Suprapubic skin (tissue), 4 donors: ENCODE measurements around the gene NPAS3. TPM values are rescaled to one million over a fixed set of nuclear protein-coding genes. Genes with fewer than 3 reads are reported as not detected.

Source experiments
- DNase-seq, 2 donors: peaks; one replicate each; pipeline ENCODE4 v3.0.0-alpha.2; 2019; ENCODE audit warnings: low spot score in 2 of 2
- H3K27ac ChIP-seq: fragments of 200-600 bp; sonication (generic); one replicate; pipeline ENCODE4 v1.5.1; 2019
- H3K27me3 ChIP-seq: fragments of 200-600 bp; sonication (generic); one replicate; pipeline ENCODE4 v1.5.1; 2019
- H3K36me3 ChIP-seq: fragments of 200-600 bp; sonication (generic); one replicate; pipeline ENCODE4 v1.5.1; 2019
- H3K4me1 ChIP-seq: fragments of 200-600 bp; sonication (generic); one replicate; pipeline ENCODE4 v1.5.1; 2019
- H3K4me3 ChIP-seq: fragments of 200-600 bp; sonication (generic); one replicate; pipeline ENCODE4 v1.5.1; 2019; ENCODE audit warnings: mild to moderate bottlenecking
- H3K9me3 ChIP-seq: fragments of 200-600 bp; sonication (generic); one replicate; pipeline ENCODE4 v1.5.1; 2019
- EP300 ChIP-seq: sonication (generic); formaldehyde crosslinking; IDR thresholded peaks from one replicate; pipeline ENCODE4 v1.6.1; 2017; ENCODE audit warnings: antibody characterized with exemption
- POLR2A ChIP-seq, 2 donors: fragments of 450-650 bp; IDR thresholded peaks; one replicate each; pipeline ENCODE4 v1.6.1; 2017; ENCODE audit warnings: antibody characterized with exemption in 2 of 2, mild to moderate bottlenecking in 2 of 2, moderate library complexity in 2 of 2
- POLR2AphosphoS5 ChIP-seq, 3 donors: sonication (generic); formaldehyde crosslinking; IDR thresholded peaks; one replicate each; pipeline ENCODE4 v1.6.1; 2017; ENCODE audit warnings: antibody characterized with exemption in 3 of 3
- WGBS: methylation state at CpG from one replicate; pipeline ENCODE4 v1.1.5; 2018; 5-methylcytosine and 5-hydroxymethylcytosine counted together
- total RNA-seq, 4 donors: library from RNA; depleted of rRNA; stranded (reverse); fragments of >200 nt; gene quantifications; one replicate each; pipeline ENCODE4 v1.1.0, GENCODE V29; 2016
- TF ChIP-seq, protein P1 (sequence below), 2 donors: fragments of 200-600 bp in 1 of 2; fragments of 450-650 bp in 1 of 2; sonication (generic) in 1 of 2; IDR thresholded peaks; one replicate each; pipeline ENCODE4 v1.5.1; 2016 to 2019; ENCODE audit warnings: antibody characterized with exemption in 2 of 2, mild to moderate bottlenecking in 1 of 2, moderate library complexity in 1 of 2

Gene NPAS3
- total RNA-seq, 4 donors from 2014 or later: 0.17 to 0.45 (median 0.29) TPM; not detected in 1

DNA sequence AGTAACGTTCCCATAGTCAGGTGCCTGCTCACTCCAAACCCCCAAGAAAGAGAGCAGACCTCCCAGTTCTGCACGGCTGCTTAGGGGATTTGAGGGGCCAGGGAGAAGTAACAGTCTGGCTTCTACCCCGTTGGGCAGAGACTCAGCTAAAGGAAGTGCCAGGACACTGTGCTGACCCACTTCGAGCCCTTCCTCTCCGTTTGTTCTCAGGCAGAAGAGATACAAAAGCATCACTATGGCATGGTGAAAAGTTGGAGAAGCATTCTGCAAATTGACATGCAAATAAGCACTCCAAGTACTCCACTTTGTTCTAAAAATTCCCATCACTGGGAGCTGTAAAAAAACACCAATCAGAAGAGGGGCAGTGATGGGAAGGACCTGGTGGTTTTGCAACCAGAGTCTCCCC lies 773.1 kb downstream of the NPAS3 start:
- Histone ChIP-seq H3K27ac (no peak overlapping the region), H3K4me3 (no peak overlapping the region), H3K9me3 (no peaks in the 10 kb centered on the region), H3K36me3 (no peaks in the 10 kb centered on the region), H3K4me1 (peaks cover 2% of the 10 kb centered on the region), H3K27me3 (no peaks in the 10 kb centered on the region)
- 79% methylated on average over 5 of the region's 5 CpGs for WGBS
- TF ChIP-seq POLR2A (IDR thresholded peaks at IDR 0.05): no peak
- TF ChIP-seq, protein P1, sequence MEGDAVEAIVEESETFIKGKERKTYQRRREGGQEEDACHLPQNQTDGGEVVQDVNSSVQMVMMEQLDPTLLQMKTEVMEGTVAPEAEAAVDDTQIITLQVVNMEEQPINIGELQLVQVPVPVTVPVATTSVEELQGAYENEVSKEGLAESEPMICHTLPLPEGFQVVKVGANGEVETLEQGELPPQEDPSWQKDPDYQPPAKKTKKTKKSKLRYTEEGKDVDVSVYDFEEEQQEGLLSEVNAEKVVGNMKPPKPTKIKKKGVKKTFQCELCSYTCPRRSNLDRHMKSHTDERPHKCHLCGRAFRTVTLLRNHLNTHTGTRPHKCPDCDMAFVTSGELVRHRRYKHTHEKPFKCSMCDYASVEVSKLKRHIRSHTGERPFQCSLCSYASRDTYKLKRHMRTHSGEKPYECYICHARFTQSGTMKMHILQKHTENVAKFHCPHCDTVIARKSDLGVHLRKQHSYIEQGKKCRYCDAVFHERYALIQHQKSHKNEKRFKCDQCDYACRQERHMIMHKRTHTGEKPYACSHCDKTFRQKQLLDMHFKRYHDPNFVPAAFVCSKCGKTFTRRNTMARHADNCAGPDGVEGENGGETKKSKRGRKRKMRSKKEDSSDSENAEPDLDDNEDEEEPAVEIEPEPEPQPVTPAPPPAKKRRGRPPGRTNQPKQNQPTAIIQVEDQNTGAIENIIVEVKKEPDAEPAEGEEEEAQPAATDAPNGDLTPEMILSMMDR (IDR thresholded peaks at IDR 0.05): no peak
- no peak for TF ChIP-seq EP300
- DNase-seq: no peak

DNA sequence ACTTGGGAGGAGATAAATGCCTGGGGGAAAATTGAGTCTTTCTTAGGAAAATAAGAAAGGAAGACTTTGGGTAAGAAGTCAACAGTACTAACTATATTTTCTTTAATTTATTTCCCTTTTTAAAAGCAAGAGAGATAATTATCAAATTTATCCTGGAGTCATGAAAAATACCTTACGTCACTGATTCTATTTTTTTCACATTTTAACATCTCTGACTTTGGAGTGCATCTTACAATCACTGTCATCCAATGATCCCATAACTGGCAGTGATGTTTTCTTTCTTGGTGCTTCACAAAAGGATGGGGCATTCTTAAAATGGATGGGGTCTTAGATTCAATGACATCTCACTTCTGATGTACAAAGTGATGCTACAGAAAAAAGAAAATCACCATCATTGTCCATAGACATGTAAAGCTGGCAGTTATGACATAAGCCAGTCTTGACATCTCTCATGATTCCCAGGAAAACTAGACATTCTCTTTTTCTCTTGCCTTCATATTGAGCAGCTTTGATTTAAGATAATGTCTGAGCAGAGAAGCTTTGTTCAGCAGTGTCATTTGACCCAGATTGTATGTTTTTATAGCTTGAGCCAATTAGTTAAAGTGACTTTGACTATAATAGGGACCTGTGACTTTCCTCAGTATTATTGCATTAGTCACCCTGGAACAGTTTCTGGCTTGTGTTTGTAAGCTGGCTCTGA lies 776.0 kb downstream of the NPAS3 start:
- Histone ChIP-seq H3K4me3 (no peak overlapping the region), H3K36me3 (no peaks in the 10 kb centered on the region), H3K9me3 (no peaks in the 10 kb centered on the region), H3K4me1 (peaks cover 7% of the 10 kb centered on the region), H3K27ac (no peak overlapping the region), H3K27me3 (no peaks in the 10 kb centered on the region)
- no peak for DNase-seq
- 84% methylated on average over 1 of the region's 1 CpG for WGBS
- TF ChIP-seq, protein P1 (IDR thresholded peaks at IDR 0.05): no peak
- TF ChIP-seq EP300 (no peak), POLR2AphosphoS5 (IDR thresholded peaks at IDR 0.05) (no peak), POLR2A (IDR thresholded peaks at IDR 0.05) (no peak)

DNA sequence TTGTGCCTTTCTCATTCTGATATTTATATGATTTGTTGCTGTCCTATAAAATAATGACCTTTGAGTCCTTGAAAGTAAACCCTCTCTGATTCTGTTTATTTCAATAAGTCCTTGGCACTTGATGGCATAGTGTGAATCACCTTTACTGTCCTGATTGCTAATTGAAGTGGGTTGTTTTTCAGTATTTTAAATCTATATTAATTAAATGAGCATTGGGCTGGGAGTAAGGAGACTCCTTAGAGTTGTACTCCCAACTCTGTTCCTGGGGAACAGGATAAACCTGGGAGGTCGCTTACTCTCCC lies 776.5 kb downstream of the NPAS3 start:
- H3K27me3 ChIP-seq: no peaks in the 10 kb centered on the region
- 87% methylated on average over 1 of the region's 1 CpG for WGBS
- TF ChIP-seq POLR2A (IDR thresholded peaks at IDR 0.05): no peak
- no peak overlapping the region for H3K4me3 ChIP-seq
- no peaks in the 10 kb centered on the region for H3K9me3 ChIP-seq
- no peak for DNase-seq
- no peak overlapping the region for H3K27ac ChIP-seq
- H3K4me1 ChIP-seq: peaks cover 7% of the 10 kb centered on the region
- H3K36me3 ChIP-seq: no peaks in the 10 kb centered on the region

DNA sequence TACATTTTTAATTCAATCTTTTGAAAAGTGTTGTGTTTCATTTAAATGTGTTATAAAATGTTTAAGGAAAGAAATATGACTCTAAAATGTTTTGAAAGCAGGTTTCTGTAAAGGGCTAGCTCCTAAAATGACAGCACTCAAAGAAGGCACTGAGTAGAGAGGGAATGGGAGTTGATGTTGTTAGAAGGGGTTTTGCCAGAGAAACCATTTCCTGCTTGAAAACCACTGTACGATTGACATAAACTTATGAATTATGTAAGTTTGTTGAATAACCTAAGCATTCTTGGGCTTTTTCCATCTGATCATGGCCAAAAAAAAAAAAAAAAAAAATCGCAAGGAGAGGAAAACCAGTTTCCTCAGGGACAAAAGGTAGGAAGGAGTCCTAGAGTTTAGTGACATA lies 778.2 kb downstream of the NPAS3 start:
- 32% methylated on average over 2 of the region's 2 CpGs for WGBS
- DNase-seq: no peak
- Histone ChIP-seq H3K9me3 (no peaks in the 10 kb centered on the region), H3K4me3 (no peak overlapping the region), H3K27ac (no peak overlapping the region), H3K36me3 (no peaks in the 10 kb centered on the region), H3K4me1 (peaks cover 7% of the 10 kb centered on the region), H3K27me3 (no peaks in the 10 kb centered on the region)
- no peak for TF ChIP-seq POLR2A (IDR thresholded peaks at IDR 0.05)
- TF ChIP-seq EP300: no peak
- TF ChIP-seq, protein P1 (IDR thresholded peaks at IDR 0.05): no peak
- TF ChIP-seq POLR2AphosphoS5 (IDR thresholded peaks at IDR 0.05): no peak

DNA sequence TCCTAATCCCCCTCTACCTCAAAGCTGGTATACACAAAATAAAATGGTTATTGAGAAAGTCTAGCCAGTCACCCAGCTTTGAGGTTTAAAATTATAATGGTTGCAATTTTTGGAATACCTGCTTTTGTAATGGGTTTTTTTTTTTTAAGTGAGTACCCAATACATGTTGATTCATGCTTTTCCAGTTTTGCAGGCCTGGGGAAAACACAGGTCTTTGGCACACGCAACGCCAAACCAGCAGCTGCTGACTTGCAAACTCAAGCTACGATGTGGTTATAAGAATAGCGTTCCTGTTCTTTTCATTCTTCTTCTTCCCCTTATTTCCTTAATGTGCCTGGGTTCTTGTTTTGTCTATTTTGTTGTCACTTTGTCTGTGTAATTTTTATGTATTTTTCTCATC lies 779.2 kb downstream of the NPAS3 start:
- no peak overlapping the region for H3K27ac ChIP-seq
- H3K9me3 ChIP-seq: no peaks in the 10 kb centered on the region
- no peaks in the 10 kb centered on the region for H3K27me3 ChIP-seq
- DNase-seq: no peak
- TF ChIP-seq, protein P1 (IDR thresholded peaks at IDR 0.05): no peak
- TF ChIP-seq POLR2AphosphoS5 (IDR thresholded peaks at IDR 0.05) (no peak), EP300 (no peak), POLR2A (IDR thresholded peaks at IDR 0.05) (no peak)
- no peak overlapping the region for H3K4me3 ChIP-seq
- 46% methylated on average over 4 of the region's 4 CpGs for WGBS
- no peaks in the 10 kb centered on the region for H3K36me3 ChIP-seq
- H3K4me1 ChIP-seq: peaks cover 7% of the 10 kb centered on the region

DNA sequence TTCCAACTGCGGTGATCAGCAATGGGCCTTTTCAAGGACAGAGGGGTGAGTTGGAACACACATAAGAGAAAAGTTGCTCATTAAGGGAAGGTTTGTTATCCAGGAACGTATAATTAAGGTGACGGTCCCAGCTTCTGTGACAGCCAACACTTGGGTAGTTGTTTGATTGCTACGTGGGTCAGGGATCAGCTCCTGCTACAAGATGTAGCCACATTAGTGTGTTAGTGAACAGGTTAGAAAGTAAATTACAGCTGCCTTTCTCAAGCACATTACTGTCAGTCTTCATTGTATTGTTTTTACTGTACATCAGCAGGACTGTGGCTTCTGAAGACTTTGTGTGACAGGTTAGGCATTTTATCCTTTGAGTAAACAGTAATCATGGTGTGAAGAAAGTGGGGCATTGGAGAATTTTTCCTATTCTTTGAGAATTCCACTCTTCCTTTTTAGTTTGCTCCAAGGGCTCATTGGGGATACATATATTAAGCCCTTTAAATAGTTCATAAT lies 781.7 kb downstream of the NPAS3 start:
- TF ChIP-seq POLR2AphosphoS5 (IDR thresholded peaks at IDR 0.05): no peak
- no peak for TF ChIP-seq EP300
- Histone ChIP-seq H3K36me3 (no peaks in the 10 kb centered on the region), H3K27me3 (no peaks in the 10 kb centered on the region), H3K4me3 (no peak overlapping the region), H3K27ac (no peak overlapping the region), H3K4me1 (peaks cover 7% of the 10 kb centered on the region), H3K9me3 (no peaks in the 10 kb centered on the region)
- DNase-seq: no peak
- WGBS: 80% methylated on average over 4 of the region's 4 CpGs
